ENCODE data around the gene ZBED3.

DNA sequence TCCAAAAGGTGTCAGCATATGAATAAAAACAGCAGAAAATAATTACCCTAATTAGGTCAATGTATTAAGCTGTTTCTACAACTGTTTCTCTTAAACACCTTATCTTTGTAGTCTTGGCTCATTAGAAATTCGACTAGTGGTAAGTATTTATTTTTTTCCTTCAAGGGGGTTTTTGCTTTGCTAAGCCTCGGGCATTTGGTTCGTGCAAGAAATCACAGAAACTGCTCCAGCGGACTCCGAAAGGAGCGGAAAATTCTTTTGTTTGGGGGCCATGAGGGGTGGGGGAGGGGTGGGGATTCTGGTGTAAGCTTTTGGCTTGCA lies 757 bp downstream of the ZBED3 start:
- TF ChIP-seq HES1 (IDR thresholded peaks at IDR 0.05; ENCODE audit: low read depth) (no peak), BHLHE40 (IDR thresholded peaks at IDR 0.05; ENCODE audit: low read length) (no peak), DLX4 (CRISPR knock-in tag; IDR thresholded peaks at IDR 0.05) (no peak), ARNT (IDR thresholded peaks at IDR 0.05) (no peak), LARP7 (IDR thresholded peaks at IDR 0.05) (no peak)
- TF ChIP-seq, protein P1, sequence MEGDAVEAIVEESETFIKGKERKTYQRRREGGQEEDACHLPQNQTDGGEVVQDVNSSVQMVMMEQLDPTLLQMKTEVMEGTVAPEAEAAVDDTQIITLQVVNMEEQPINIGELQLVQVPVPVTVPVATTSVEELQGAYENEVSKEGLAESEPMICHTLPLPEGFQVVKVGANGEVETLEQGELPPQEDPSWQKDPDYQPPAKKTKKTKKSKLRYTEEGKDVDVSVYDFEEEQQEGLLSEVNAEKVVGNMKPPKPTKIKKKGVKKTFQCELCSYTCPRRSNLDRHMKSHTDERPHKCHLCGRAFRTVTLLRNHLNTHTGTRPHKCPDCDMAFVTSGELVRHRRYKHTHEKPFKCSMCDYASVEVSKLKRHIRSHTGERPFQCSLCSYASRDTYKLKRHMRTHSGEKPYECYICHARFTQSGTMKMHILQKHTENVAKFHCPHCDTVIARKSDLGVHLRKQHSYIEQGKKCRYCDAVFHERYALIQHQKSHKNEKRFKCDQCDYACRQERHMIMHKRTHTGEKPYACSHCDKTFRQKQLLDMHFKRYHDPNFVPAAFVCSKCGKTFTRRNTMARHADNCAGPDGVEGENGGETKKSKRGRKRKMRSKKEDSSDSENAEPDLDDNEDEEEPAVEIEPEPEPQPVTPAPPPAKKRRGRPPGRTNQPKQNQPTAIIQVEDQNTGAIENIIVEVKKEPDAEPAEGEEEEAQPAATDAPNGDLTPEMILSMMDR (IDR thresholded peaks at IDR 0.05 in 2 of 3, conservative IDR thresholded peaks at IDR 0.05 in 1 of 3; ENCODE audit: insufficient read depth in 2 of 3, low read depth in 1 of 3, low read length in 3 of 3): no peak
- TF ChIP-seq, protein P2, sequence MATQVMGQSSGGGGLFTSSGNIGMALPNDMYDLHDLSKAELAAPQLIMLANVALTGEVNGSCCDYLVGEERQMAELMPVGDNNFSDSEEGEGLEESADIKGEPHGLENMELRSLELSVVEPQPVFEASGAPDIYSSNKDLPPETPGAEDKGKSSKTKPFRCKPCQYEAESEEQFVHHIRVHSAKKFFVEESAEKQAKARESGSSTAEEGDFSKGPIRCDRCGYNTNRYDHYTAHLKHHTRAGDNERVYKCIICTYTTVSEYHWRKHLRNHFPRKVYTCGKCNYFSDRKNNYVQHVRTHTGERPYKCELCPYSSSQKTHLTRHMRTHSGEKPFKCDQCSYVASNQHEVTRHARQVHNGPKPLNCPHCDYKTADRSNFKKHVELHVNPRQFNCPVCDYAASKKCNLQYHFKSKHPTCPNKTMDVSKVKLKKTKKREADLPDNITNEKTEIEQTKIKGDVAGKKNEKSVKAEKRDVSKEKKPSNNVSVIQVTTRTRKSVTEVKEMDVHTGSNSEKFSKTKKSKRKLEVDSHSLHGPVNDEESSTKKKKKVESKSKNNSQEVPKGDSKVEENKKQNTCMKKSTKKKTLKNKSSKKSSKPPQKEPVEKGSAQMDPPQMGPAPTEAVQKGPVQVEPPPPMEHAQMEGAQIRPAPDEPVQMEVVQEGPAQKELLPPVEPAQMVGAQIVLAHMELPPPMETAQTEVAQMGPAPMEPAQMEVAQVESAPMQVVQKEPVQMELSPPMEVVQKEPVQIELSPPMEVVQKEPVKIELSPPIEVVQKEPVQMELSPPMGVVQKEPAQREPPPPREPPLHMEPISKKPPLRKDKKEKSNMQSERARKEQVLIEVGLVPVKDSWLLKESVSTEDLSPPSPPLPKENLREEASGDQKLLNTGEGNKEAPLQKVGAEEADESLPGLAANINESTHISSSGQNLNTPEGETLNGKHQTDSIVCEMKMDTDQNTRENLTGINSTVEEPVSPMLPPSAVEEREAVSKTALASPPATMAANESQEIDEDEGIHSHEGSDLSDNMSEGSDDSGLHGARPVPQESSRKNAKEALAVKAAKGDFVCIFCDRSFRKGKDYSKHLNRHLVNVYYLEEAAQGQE (IDR thresholded peaks at IDR 0.05; ENCODE audit: borderline replicate concordance): no peak
- TF ChIP-seq, protein P2 (CRISPR knock-in tag; IDR thresholded peaks at IDR 0.05; ENCODE audit: low read depth): no peak
- TF ChIP-seq, protein P3, sequence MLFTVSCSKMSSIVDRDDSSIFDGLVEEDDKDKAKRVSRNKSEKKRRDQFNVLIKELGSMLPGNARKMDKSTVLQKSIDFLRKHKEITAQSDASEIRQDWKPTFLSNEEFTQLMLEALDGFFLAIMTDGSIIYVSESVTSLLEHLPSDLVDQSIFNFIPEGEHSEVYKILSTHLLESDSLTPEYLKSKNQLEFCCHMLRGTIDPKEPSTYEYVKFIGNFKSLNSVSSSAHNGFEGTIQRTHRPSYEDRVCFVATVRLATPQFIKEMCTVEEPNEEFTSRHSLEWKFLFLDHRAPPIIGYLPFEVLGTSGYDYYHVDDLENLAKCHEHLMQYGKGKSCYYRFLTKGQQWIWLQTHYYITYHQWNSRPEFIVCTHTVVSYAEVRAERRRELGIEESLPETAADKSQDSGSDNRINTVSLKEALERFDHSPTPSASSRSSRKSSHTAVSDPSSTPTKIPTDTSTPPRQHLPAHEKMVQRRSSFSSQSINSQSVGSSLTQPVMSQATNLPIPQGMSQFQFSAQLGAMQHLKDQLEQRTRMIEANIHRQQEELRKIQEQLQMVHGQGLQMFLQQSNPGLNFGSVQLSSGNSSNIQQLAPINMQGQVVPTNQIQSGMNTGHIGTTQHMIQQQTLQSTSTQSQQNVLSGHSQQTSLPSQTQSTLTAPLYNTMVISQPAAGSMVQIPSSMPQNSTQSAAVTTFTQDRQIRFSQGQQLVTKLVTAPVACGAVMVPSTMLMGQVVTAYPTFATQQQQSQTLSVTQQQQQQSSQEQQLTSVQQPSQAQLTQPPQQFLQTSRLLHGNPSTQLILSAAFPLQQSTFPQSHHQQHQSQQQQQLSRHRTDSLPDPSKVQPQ (CRISPR knock-in tag; IDR thresholded peaks at IDR 0.05; ENCODE audit: borderline replicate concordance): no peak

Measured in K562 (cell line).